Activated T-cell treated with anti-CD3 and anti-CD28 coated beads, Interleukin-2, amount 50 U/mL, for 72 hours (primary cell): ENCODE measurements around the gene GRM3. TPM values are rescaled to one million over a fixed set of nuclear protein-coding genes. Genes with fewer than 3 reads are reported as not detected.

Source experiments
- ATAC-seq, 2 donors: fragments of 150-1000 bp; cut with Tn5 transposase; replicated peaks in 1 of 2; 2 replicates each; pipeline ENCODE4 v1.10.0; 2021; ENCODE audit warnings: moderate library complexity in 2 of 2, mild to moderate bottlenecking in 1 of 2
- DNase-seq, 2 donors: peaks; one replicate each; pipeline ENCODE4 v3.0.0; 2021 to 2022; ENCODE audit warnings: mixed read lengths in 1 of 2
- H3K27ac Mint-ChIP-seq: one replicate; pipeline ENCODE4 v1.8.0; 2022; ENCODE audit warnings: mild to moderate bottlenecking, moderate library complexity, mixed read lengths
- H3K27me3 Mint-ChIP-seq: one replicate; pipeline ENCODE4 v1.8.0; 2022; ENCODE audit warnings: low read depth, mixed read lengths
- H3K36me3 Mint-ChIP-seq, 2 donors: one replicate each; pipeline ENCODE4 v1.8.0; 2022; ENCODE audit warnings: mixed read lengths in 2 of 2, mild to moderate bottlenecking in 1 of 2; ENCODE audit not compliant: insufficient read depth in 2 of 2
- H3K4me1 Mint-ChIP-seq: one replicate; pipeline ENCODE4 v1.8.0; 2022; ENCODE audit warnings: low read depth, mixed read lengths
- H3K4me3 Mint-ChIP-seq, 2 donors: one replicate each; pipeline ENCODE4 v1.8.0; 2022; ENCODE audit warnings: mild to moderate bottlenecking in 2 of 2, mixed read lengths in 2 of 2, moderate library complexity in 2 of 2
- H3K9me3 Mint-ChIP-seq, 2 donors: one replicate each; pipeline ENCODE4 v1.8.0; 2022; ENCODE audit warnings: mixed read lengths in 2 of 2
- total RNA-seq, 2 donors: library from RNA; stranded (reverse); gene quantifications; one replicate each; pipeline ENCODE4 v1.2.3, GENCODE V29; 2022

Gene GRM3
- total RNA-seq, 2 donors from 2014 or later, result not detected

- no peak for DNase-seq
- Mint-ChIP-seq H3K27me3 (no peaks in the 10 kb centered on the region), H3K4me1 (no peaks in the 10 kb centered on the region), H3K27ac (no peak overlapping the region), H3K9me3 (peaks cover 2 to 6% of the 10 kb centered on the region in 2 donors), H3K4me3 (no peak overlapping the region), H3K36me3 (no peaks in the 10 kb centered on the region)
- no peak for ATAC-seq
Observed at GRCh38 chr7:86660950-86661462, 17.3 kb downstream of the GRM3 start.

GRCh38 chr7:86664486-86664885 is 20.8 kb downstream of the GRM3 start:
- Mint-ChIP-seq H3K4me3 (no peak overlapping the region), H3K27me3 (no peaks in the 10 kb centered on the region), H3K4me1 (no peaks in the 10 kb centered on the region), H3K9me3 (peaks cover 2 to 6% of the 10 kb centered on the region in 2 donors), H3K27ac (no peak overlapping the region), H3K36me3 (no peaks in the 10 kb centered on the region)
- ATAC-seq (no peak), DNase-seq (no peak)

- Mint-ChIP-seq H3K9me3 (peaks cover 4 to 6% of the 10 kb centered on the region in 2 donors), H3K4me3 (no peak overlapping the region), H3K4me1 (no peaks in the 10 kb centered on the region), H3K27ac (no peak overlapping the region), H3K36me3 (no peaks in the 10 kb centered on the region), H3K27me3 (no peaks in the 10 kb centered on the region)
- ATAC-seq, result no peak
- DNase-seq, result no peak
Observed at GRCh38 chr7:86664991-86665390, 21.3 kb downstream of the GRM3 start.

- no peaks in the 10 kb centered on the region for H3K4me1 Mint-ChIP-seq
- DNase-seq (no peak), ATAC-seq (no peak)
- no peak overlapping the region for H3K27ac Mint-ChIP-seq
- no peaks in the 10 kb centered on the region for H3K36me3 Mint-ChIP-seq
- H3K9me3 Mint-ChIP-seq, result peaks cover 4 to 6% of the 10 kb centered on the region in 2 donors
- no peaks in the 10 kb centered on the region for H3K27me3 Mint-ChIP-seq
- H3K4me3 Mint-ChIP-seq, result no peak overlapping the region
Observed at GRCh38 chr7:86665669-86666068, 22.0 kb downstream of the GRM3 start.

GRCh38 chr7:86667732-86668131 is 24.0 kb downstream of the GRM3 start:
- ATAC-seq, result no peak
- peaks cover 6% of the 10 kb centered on the region in 2 donors for H3K9me3 Mint-ChIP-seq
- H3K27ac Mint-ChIP-seq, result no peak overlapping the region
- H3K36me3 Mint-ChIP-seq, result no peaks in the 10 kb centered on the region
- no peak overlapping the region for H3K4me3 Mint-ChIP-seq
- H3K4me1 Mint-ChIP-seq, result no peaks in the 10 kb centered on the region
- no peak for DNase-seq
- H3K27me3 Mint-ChIP-seq, result no peaks in the 10 kb centered on the region

GRCh38 chr7:86668315-86668714 is 24.6 kb downstream of the GRM3 start:
- ATAC-seq, result no peak
- no peak overlapping the region for H3K27ac Mint-ChIP-seq

GRCh38 chr7:86687831-86688230 is 44.1 kb downstream of the GRM3 start:
- no peak for DNase-seq
- no peaks in the 10 kb centered on the region for H3K36me3 Mint-ChIP-seq
- H3K9me3 Mint-ChIP-seq, result no peaks in the 10 kb centered on the region
- no peaks in the 10 kb centered on the region for H3K4me1 Mint-ChIP-seq
- H3K4me3 Mint-ChIP-seq, result no peak overlapping the region
- H3K27me3 Mint-ChIP-seq, result no peaks in the 10 kb centered on the region
- ATAC-seq, result no peak
- H3K27ac Mint-ChIP-seq, result no peak overlapping the region

More at GRCh38 chr7:86668315-86668714, 24.6 kb downstream of the GRM3 start:
- H3K9me3 Mint-ChIP-seq, result peaks cover 3 to 6% of the 10 kb centered on the region in 2 donors
- no peaks in the 10 kb centered on the region for H3K4me1 Mint-ChIP-seq
- no peaks in the 10 kb centered on the region for H3K36me3 Mint-ChIP-seq
- H3K27me3 Mint-ChIP-seq, result no peaks in the 10 kb centered on the region
- DNase-seq, result no peak
- H3K4me3 Mint-ChIP-seq, result no peak overlapping the region

GRCh38 chr7:86689363-86689762 is 45.7 kb downstream of the GRM3 start:
- ATAC-seq (no peak), DNase-seq (no peak)
- Mint-ChIP-seq H3K27me3 (no peaks in the 10 kb centered on the region), H3K36me3 (no peaks in the 10 kb centered on the region), H3K27ac (no peak overlapping the region), H3K4me1 (no peaks in the 10 kb centered on the region), H3K4me3 (no peak overlapping the region), H3K9me3 (no peaks in the 10 kb centered on the region)

GRCh38 chr7:86692755-86693154 is 49.0 kb downstream of the GRM3 start:
- DNase-seq (no peak), ATAC-seq (no peak)
- Mint-ChIP-seq H3K36me3 (no peaks in the 10 kb centered on the region), H3K9me3 (no peaks in the 10 kb centered on the region), H3K27ac (no peak overlapping the region), H3K4me3 (no peak overlapping the region), H3K27me3 (no peaks in the 10 kb centered on the region), H3K4me1 (no peaks in the 10 kb centered on the region)

- H3K4me1 Mint-ChIP-seq, result no peaks in the 10 kb centered on the region
- H3K4me3 Mint-ChIP-seq, result no peak overlapping the region
- no peak overlapping the region for H3K27ac Mint-ChIP-seq
- DNase-seq (no peak), ATAC-seq (no peak)
- peaks cover 0 to 3% of the 10 kb centered on the region in 2 donors for H3K9me3 Mint-ChIP-seq
- H3K27me3 Mint-ChIP-seq, result no peaks in the 10 kb centered on the region
- H3K36me3 Mint-ChIP-seq, result no peaks in the 10 kb centered on the region
Observed at GRCh38 chr7:86706406-86706805, 62.7 kb downstream of the GRM3 start.

GRCh38 chr7:86708031-86708680 is 64.4 kb downstream of the GRM3 start:
- H3K9me3 Mint-ChIP-seq, result peaks cover 0 to 3% of the 10 kb centered on the region in 2 donors
- no peaks in the 10 kb centered on the region for H3K27me3 Mint-ChIP-seq
- ATAC-seq (no peak), DNase-seq (no peak)
- H3K4me1 Mint-ChIP-seq, result no peaks in the 10 kb centered on the region
- no peaks in the 10 kb centered on the region for H3K36me3 Mint-ChIP-seq
- no peak overlapping the region for H3K27ac Mint-ChIP-seq
- H3K4me3 Mint-ChIP-seq, result no peak overlapping the region

- Mint-ChIP-seq H3K27me3 (no peaks in the 10 kb centered on the region), H3K4me3 (no peak overlapping the region), H3K4me1 (no peaks in the 10 kb centered on the region), H3K36me3 (no peaks in the 10 kb centered on the region), H3K9me3 (peaks cover 2 to 7% of the 10 kb centered on the region in 2 donors), H3K27ac (no peak overlapping the region)
- DNase-seq, result no peak
- ATAC-seq, result no peak
Observed at GRCh38 chr7:86720306-86720705, 76.6 kb downstream of the GRM3 start.

GRCh38 chr7:86733783-86734182 is 90.1 kb downstream of the GRM3 start:
- DNase-seq (no peak), ATAC-seq (no peak)
- no peak overlapping the region for H3K4me3 Mint-ChIP-seq
- H3K4me1 Mint-ChIP-seq, result no peaks in the 10 kb centered on the region
- no peaks in the 10 kb centered on the region for H3K27me3 Mint-ChIP-seq
- H3K36me3 Mint-ChIP-seq, result peaks cover 0 to 1% of the 10 kb centered on the region in 2 donors
- no peak overlapping the region for H3K27ac Mint-ChIP-seq
- H3K9me3 Mint-ChIP-seq, result peaks cover 0 to 13% of the 10 kb centered on the region in 2 donors
